Measurements from ENCODE around the gene RIPOR2. TPM values are rescaled to one million over a fixed set of nuclear protein-coding genes. Genes with fewer than 3 reads are reported as not detected.
A peak's percentile ranks its signal among the peaks of the same experiment; 100 is the strongest.

RIPOR2 gene
- total RNA-seq, 1 experiment from 2014 or later: 5.0 TPM

DNA sequence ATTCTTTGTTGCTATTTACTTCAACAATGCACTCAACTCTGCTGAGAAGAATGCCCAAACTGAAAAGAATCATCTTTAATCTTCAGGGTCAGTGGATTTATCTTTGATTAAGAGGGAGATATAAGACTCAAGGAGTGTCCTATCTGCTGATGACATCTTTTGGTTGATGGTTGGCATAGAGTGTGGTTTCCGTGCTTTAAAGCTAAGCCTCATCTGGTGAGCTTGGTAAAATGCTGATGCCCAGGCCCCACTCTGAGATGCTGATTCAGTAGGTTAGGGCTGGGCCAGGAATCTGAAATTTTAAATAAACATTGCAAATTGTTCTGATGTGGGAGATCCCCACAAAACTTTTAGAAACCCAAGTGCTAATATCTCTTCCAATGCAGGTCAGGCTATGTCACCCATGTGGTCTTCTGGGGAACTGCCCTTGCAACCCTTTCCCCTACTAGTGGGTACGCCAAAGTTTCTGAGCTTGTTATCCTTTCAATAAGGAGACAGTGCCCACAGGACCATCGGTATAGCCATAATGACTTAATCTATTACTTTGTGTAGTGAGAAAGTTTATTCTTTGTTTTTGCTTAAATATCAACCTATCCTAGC is 68.6 kb downstream of the RIPOR2 start:
- H3K9me3 ChIP-seq (ENCODE audit: control insufficient read depth, low read depth, low read length): no peaks in the 10 kb centered on the region
- H4K8ac ChIP-seq (replicated peaks; ENCODE audit: insufficient read length, low read depth, low read length): no peak overlapping the region
- H3K27me3 ChIP-seq (ENCODE audit: insufficient read depth, low read length): no peaks in the 10 kb centered on the region
- H2BK5ac ChIP-seq (ENCODE audit: insufficient read length, low read length): no peak overlapping the region
- H3K23ac ChIP-seq (ENCODE audit: insufficient read length, low read depth, low read length): no peak overlapping the region
- H3K79me2 ChIP-seq (ENCODE audit: insufficient read depth, low read length): no peaks in the 10 kb centered on the region
- no peak overlapping the region for H3K9ac ChIP-seq (ENCODE audit: extremely low read depth, insufficient read length, low read length)
- no peak overlapping the region for H2AFZ ChIP-seq (ENCODE audit: low read length)
- no peak overlapping the region for H2BK120ac ChIP-seq (ENCODE audit: low read depth, low read length, poor library complexity, severe bottlenecking)
- TF ChIP-seq CTCF (conservative IDR thresholded peaks at IDR 0.05): peak; percentile 45; the same call in 2 of the 3 replicates
- no peak for DNase-seq
- H3K27me3 Mint-ChIP-seq (ENCODE audit: low read depth): no peaks in the 10 kb centered on the region
- H3K27ac ChIP-seq (ENCODE audit: insufficient read length, low read depth, low read length): no peak overlapping the region
- H3K4me2 ChIP-seq (ENCODE audit: insufficient read depth, insufficient read length, low read length): no peak overlapping the region
- no CpG with 5 or more reads among the region's 3 CpGs for WGBS (ENCODE audit: extremely low coverage, insufficient read length, low lambda C conversion rate)
- H4K5ac ChIP-seq (ENCODE audit: insufficient read length, low read depth, low read length): no peak overlapping the region
- no peak overlapping the region for H2AK5ac ChIP-seq (ENCODE audit: insufficient read length, low read length)
- no peaks in the 10 kb centered on the region for H3K23me2 ChIP-seq (ENCODE audit: insufficient read length, low read depth, low read length, poor library complexity, severe bottlenecking)
- H3K36me3 Mint-ChIP-seq (ENCODE audit: insufficient read depth in 1 of 3, low read depth in 3 of 3): peaks cover 9 to 14% (median 13%) of the 10 kb centered on the region in 3 experiments; a peak in 3 of 7 replicates
- H3K4ac ChIP-seq (ENCODE audit: low read depth, low read length): no peak overlapping the region
- H3K56ac ChIP-seq (ENCODE audit: insufficient read length, low read depth, low read length): no peak overlapping the region
- no peaks in the 10 kb centered on the region for H4K20me1 ChIP-seq (ENCODE audit: control insufficient read depth, insufficient read depth, insufficient read length)
- no peaks in the 10 kb centered on the region for H3K79me1 ChIP-seq (ENCODE audit: insufficient read depth, low read depth, low read length, poor library complexity, severe bottlenecking)
- H2BK15ac ChIP-seq (ENCODE audit: low read depth, low read length): no peak overlapping the region
- H3K14ac ChIP-seq (ENCODE audit: insufficient read depth, low read length): no peak overlapping the region
- no peak overlapping the region for H2BK12ac ChIP-seq (ENCODE audit: insufficient read length, low read depth, low read length)
- no peaks in the 10 kb centered on the region for H3K4me1 ChIP-seq (ENCODE audit: insufficient read depth, low read length)
- H3K27ac Mint-ChIP-seq: no peak overlapping the region
- no peak overlapping the region for H3K4me3 Mint-ChIP-seq
- no peak overlapping the region for H4K91ac ChIP-seq (ENCODE audit: insufficient read length, low read depth, low read length)
- no peak overlapping the region for H2BK20ac ChIP-seq (ENCODE audit: low read depth, low read length, poor library complexity, severe bottlenecking)
- H3K18ac ChIP-seq (ENCODE audit: insufficient read length, low read depth, low read length): no peak overlapping the region
- H3K4me1 Mint-ChIP-seq: peaks cover 4 to 6% of the 10 kb centered on the region in 2 experiments
- H3T11ph ChIP-seq (ENCODE audit: low read length): no peak overlapping the region
- no peaks in the 10 kb centered on the region for H3K9me3 Mint-ChIP-seq

Measured in H9 (cell line).